Ectodermal cell (in vitro differentiated cells): ENCODE measurements around the gene VASN.

ENCODE experiments used
- H3K27ac ChIP-seq: 2 replicates; pipeline ENCODE4 v1.7.0; 2013; ENCODE audit warnings: mild to moderate bottlenecking, low read depth, low read length; ENCODE audit not compliant: insufficient read depth, poor library complexity, severe bottlenecking
- H3K27me3 ChIP-seq: 2 replicates; pipeline ENCODE4 v1.7.0; 2013; ENCODE audit warnings: mild to moderate bottlenecking, low read length; ENCODE audit not compliant: insufficient read depth, control insufficient read depth, poor library complexity, severe bottlenecking
- H3K36me3 ChIP-seq: one replicate; pipeline ENCODE4 v1.7.0; 2013; ENCODE audit warnings: low read length; ENCODE audit not compliant: control insufficient read depth, insufficient read depth
- H3K4me1 ChIP-seq: one replicate; pipeline ENCODE4 v1.7.0; 2013; ENCODE audit warnings: low read length; ENCODE audit not compliant: control insufficient read depth, insufficient read depth
- H3K4me3 ChIP-seq: 2 replicates; pipeline ENCODE4 v1.7.0; 2013; ENCODE audit warnings: low read depth, low read length, control low read depth; ENCODE audit not compliant: insufficient read depth
- H3K9me3 ChIP-seq: 2 replicates; pipeline ENCODE4 v1.7.0; 2013; ENCODE audit warnings: mild to moderate bottlenecking, low read length, moderate library complexity; ENCODE audit not compliant: control insufficient read depth
- WGBS, 2 experiments: methylation state at CpG; one replicate each; pipeline ENCODE4 v1.1.7; 2013; ENCODE audit warnings: missing lambda C conversion rate in 2 of 2; 5-methylcytosine and 5-hydroxymethylcytosine counted together

VASN gene

GRCh38 chr16:4380119-4381063, 8.7 kb downstream of the VASN start:
- Histone ChIP-seq H3K4me3 (no peak overlapping the region), H3K27me3 (no peaks in the 10 kb centered on the region), H3K4me1 (peaks cover 35% of the 10 kb centered on the region), H3K36me3 (peaks cover 4% of the 10 kb centered on the region), H3K9me3 (no peaks in the 10 kb centered on the region), H3K27ac (no peak overlapping the region)
- whole genome bisulfite sequencing, 2 experiments, result 85 to 87% methylated on average over 26 of the region's 26 CpGs

GRCh38 chr16:4381072-4381934, 9.7 kb downstream of the VASN start:
- WGBS, 2 experiments, result 96% methylated on average over 59 of the region's 59 CpGs
- Histone ChIP-seq H3K27me3 (no peaks in the 10 kb centered on the region), H3K9me3 (no peaks in the 10 kb centered on the region), H3K36me3 (peaks cover 4% of the 10 kb centered on the region), H3K4me3 (no peak overlapping the region), H3K4me1 (peaks cover 28% of the 10 kb centered on the region), H3K27ac (no peak overlapping the region)

GRCh38 chr16:4381935-4382794, 10.5 kb downstream of the VASN start:
- Histone ChIP-seq H3K27ac (no peak overlapping the region), H3K36me3 (peaks cover 4% of the 10 kb centered on the region), H3K4me3 (no peak overlapping the region), H3K9me3 (no peaks in the 10 kb centered on the region), H3K27me3 (no peaks in the 10 kb centered on the region), H3K4me1 (peaks cover 21% of the 10 kb centered on the region)
- 96% methylated on average over 55 of the region's 55 CpGs for WGBS, 2 experiments

- Histone ChIP-seq H3K27me3 (no peaks in the 10 kb centered on the region), H3K9me3 (no peaks in the 10 kb centered on the region), H3K36me3 (peaks cover 4% of the 10 kb centered on the region), H3K4me1 (peaks cover 24% of the 10 kb centered on the region), H3K4me3 (no peak overlapping the region), H3K27ac (no peak overlapping the region)
- 94 to 96% methylated on average over 20 of the region's 21 CpGs for WGBS, 2 experiments
Observed at GRCh38 chr16:4382795-4383357, 11.2 kb downstream of the VASN start.

GRCh38 chr16:4383591-4384444, 12.2 kb downstream of the VASN start:
- Histone ChIP-seq H3K36me3 (peaks cover 4% of the 10 kb centered on the region), H3K4me1 (peaks cover 27% of the 10 kb centered on the region), H3K27me3 (no peaks in the 10 kb centered on the region), H3K9me3 (no peaks in the 10 kb centered on the region), H3K27ac (no peak overlapping the region), H3K4me3 (no peak overlapping the region)
- WGBS, 2 experiments, result 91 to 94% methylated on average over 12 of the region's 12 CpGs

- H3K36me3 ChIP-seq, result peaks cover 4% of the 10 kb centered on the region
- H3K4me3 ChIP-seq, result no peak overlapping the region
- no peak overlapping the region for H3K27ac ChIP-seq
- H3K9me3 ChIP-seq, result no peaks in the 10 kb centered on the region
- H3K4me1 ChIP-seq, result peaks cover 27% of the 10 kb centered on the region
- H3K27me3 ChIP-seq, result no peaks in the 10 kb centered on the region
- 84 to 85% methylated on average over 20 of the region's 20 CpGs for WGBS, 2 experiments
Observed at GRCh38 chr16:4384509-4384942, 12.9 kb downstream of the VASN start.

GRCh38 chr16:4385066-4385788, 13.6 kb downstream of the VASN start:
- Histone ChIP-seq H3K27ac (no peak overlapping the region), H3K4me1 (peaks cover 25% of the 10 kb centered on the region)
- 87% methylated on average over 20 of the region's 20 CpGs for WGBS, 2 experiments

GRCh38 chr16:4385789-4386450, 14.3 kb downstream of the VASN start:
- no peak overlapping the region for H3K4me3 ChIP-seq
- 93 to 94% methylated on average over 11 of the region's 11 CpGs for WGBS, 2 experiments
- peaks cover 26% of the 10 kb centered on the region for H3K4me1 ChIP-seq
- H3K36me3 ChIP-seq, result peaks cover 4% of the 10 kb centered on the region
- H3K27me3 ChIP-seq, result no peaks in the 10 kb centered on the region
- H3K9me3 ChIP-seq, result no peaks in the 10 kb centered on the region
- H3K27ac ChIP-seq, result no peak overlapping the region

More at GRCh38 chr16:4385066-4385788, 13.6 kb downstream of the VASN start:
- H3K4me3 ChIP-seq, result no peak overlapping the region
- H3K27me3 ChIP-seq, result no peaks in the 10 kb centered on the region
- no peaks in the 10 kb centered on the region for H3K9me3 ChIP-seq
- H3K36me3 ChIP-seq, result peaks cover 4% of the 10 kb centered on the region
